BE2C (cell line): ENCODE measurements around the gene AHNAK.

Experiments
- DNase-seq: peaks from one replicate; pipeline ENCODE4 v3.0.0-alpha.2; 2020
- H3K27me3 ChIP-seq: fragments of 250-450 bp; sonication (Bioruptor Pico); 2 replicates; pipeline ENCODE4 v1.5.1; 2020; ENCODE audit warnings: mild to moderate bottlenecking
- H3K36me3 ChIP-seq: fragments of 250-450 bp; sonication (Bioruptor Pico); 2 replicates; pipeline ENCODE4 v1.5.1; 2020; ENCODE audit warnings: mild to moderate bottlenecking
- H3K4me1 ChIP-seq: fragments of 250-450 bp; sonication (Bioruptor Pico); 2 replicates; pipeline ENCODE4 v1.5.1; 2020
- H3K4me3 ChIP-seq: 2 replicates; pipeline ENCODE4 v1.5.1; 2011; ENCODE audit warnings: low read depth, low read length
- H3K9me3 ChIP-seq: fragments of 250-450 bp; sonication (Bioruptor Pico); 2 replicates; pipeline ENCODE4 v1.5.1; 2020
- CTCF ChIP-seq: IDR thresholded peaks from 2 replicates; pipeline ENCODE4 v1.5.1; 2012; ENCODE audit warnings: mild to moderate bottlenecking, low read depth, low read length

AHNAK gene

GRCh38 chr11:62542750-62543567, 3.6 kb downstream of the AHNAK start:
- peak; percentile 69 for DNase-seq
- TF ChIP-seq CTCF = peak; percentile 72
- Histone ChIP-seq H3K9me3 (no peaks in the 10 kb centered on the region), H3K4me1 (peaks cover 14% of the 10 kb centered on the region), H3K4me3 (no peak overlapping the region), H3K36me3 (no peaks in the 10 kb centered on the region), H3K27me3 (peaks cover 6% of the 10 kb centered on the region; the same call in 1 of the 2 replicates)

GRCh38 chr11:62542111-62542745, 4.4 kb downstream of the AHNAK start:
- Histone ChIP-seq H3K4me3 (no peak overlapping the region), H3K27me3 (peaks cover 6% of the 10 kb centered on the region; the same call in 1 of the 2 replicates), H3K9me3 (no peaks in the 10 kb centered on the region), H3K4me1 (peaks cover 14% of the 10 kb centered on the region), H3K36me3 (no peaks in the 10 kb centered on the region)
- TF ChIP-seq CTCF = no peak
- no peak for DNase-seq

- TF ChIP-seq CTCF = no peak
- no peak for DNase-seq
- peaks cover 6% of the 10 kb centered on the region; the same call in 1 of the 2 replicates for H3K27me3 ChIP-seq
- H3K4me1 ChIP-seq = peaks cover 14% of the 10 kb centered on the region
- H3K4me3 ChIP-seq = no peak overlapping the region
- H3K36me3 ChIP-seq = no peaks in the 10 kb centered on the region
- no peaks in the 10 kb centered on the region for H3K9me3 ChIP-seq
Measured at GRCh38 chr11:62540804-62541701, 5.6 kb downstream of the AHNAK start.

GRCh38 chr11:62539238-62539925, 7.2 kb downstream of the AHNAK start:
- peaks cover 14% of the 10 kb centered on the region for H3K4me1 ChIP-seq

More at GRCh38 chr11:62539238-62539925, 7.2 kb downstream of the AHNAK start:
- peak; percentile 73 for DNase-seq
- Histone ChIP-seq H3K27me3 (no peaks in the 10 kb centered on the region), H3K36me3 (no peaks in the 10 kb centered on the region), H3K9me3 (no peaks in the 10 kb centered on the region), H3K4me3 (no peak overlapping the region)
- TF ChIP-seq CTCF = no peak
